GM18907 (cell line): ENCODE measurements around the gene NECAB3.
A peak's percentile ranks its signal among the peaks of the same experiment; 100 is the strongest.
"Not testable (repeated sequence)": the region's sequence is repeated elsewhere in the genome, so short reads cannot be mapped to it uniquely, and the experiment has no call there.

Experiments used
- ATAC-seq: cut with Tn5 transposase; IDR thresholded peaks from one replicate; pipeline ENCODE4 v1.9.1; 2021; ENCODE audit warnings: mild to moderate bottlenecking, moderate library complexity; ENCODE audit not compliant: unreplicated experiment

The NECAB3 gene, protein sequence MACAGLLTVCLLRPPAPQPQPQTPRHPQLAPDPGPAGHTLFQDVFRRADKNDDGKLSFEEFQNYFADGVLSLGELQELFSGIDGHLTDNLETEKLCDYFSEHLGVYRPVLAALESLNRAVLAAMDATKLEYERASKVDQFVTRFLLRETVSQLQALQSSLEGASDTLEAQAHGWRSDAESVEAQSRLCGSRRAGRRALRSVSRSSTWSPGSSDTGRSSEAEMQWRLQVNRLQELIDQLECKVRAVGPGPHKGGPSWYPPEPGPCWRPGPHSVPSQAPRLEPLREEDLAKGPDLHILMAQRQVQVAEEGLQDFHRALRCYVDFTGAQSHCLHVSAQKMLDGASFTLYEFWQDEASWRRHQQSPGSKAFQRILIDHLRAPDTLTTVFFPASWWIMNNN

DNA sequence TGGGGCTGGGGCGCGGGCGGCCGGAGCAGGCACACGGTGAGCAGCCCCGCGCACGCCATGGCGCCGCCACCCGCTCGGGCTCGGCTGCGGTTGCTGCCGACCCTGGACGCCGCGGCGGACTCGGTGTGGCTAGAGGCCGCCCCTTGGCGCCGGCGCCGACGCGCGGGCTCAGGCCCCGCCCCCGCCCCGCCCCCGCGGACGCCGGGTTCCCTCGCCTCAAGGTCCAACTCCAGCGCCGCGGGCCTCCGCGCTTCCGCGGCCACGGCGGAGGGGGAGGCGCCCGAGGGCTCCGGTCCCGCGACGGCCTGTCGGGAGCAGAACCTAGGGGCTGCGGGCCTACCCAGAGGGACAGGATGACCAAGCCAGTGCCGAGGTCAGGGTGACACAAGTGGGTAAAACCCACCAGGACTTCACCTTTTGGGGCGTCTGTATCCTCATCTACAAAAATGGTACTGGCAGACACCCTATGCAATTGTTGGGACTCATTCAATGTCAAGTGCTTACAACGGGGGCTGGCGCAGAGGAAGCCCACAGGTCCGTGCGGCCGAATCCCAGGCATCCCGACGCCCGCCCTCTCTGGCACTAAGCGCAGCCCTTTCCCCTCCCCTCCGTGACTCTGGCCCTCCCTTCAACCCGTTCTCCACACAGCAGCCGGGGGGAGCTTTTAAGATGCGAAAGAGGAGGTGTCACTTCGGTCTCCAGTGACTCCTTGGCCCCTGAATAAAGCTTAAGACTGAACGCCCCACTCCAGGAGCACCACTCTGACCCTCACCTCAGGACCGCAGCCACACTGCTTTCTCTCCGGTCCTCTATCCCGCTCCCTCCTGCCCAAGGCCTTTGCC lies at the start of gene NECAB3:
Gene NECAB3, minus strand, starts transcription at position 135 of the 842 bp plus-strand sequence. Its CDS starts 76 bp downstream, at position 59.
- ATAC-seq, result peak; percentile 42

DNA sequence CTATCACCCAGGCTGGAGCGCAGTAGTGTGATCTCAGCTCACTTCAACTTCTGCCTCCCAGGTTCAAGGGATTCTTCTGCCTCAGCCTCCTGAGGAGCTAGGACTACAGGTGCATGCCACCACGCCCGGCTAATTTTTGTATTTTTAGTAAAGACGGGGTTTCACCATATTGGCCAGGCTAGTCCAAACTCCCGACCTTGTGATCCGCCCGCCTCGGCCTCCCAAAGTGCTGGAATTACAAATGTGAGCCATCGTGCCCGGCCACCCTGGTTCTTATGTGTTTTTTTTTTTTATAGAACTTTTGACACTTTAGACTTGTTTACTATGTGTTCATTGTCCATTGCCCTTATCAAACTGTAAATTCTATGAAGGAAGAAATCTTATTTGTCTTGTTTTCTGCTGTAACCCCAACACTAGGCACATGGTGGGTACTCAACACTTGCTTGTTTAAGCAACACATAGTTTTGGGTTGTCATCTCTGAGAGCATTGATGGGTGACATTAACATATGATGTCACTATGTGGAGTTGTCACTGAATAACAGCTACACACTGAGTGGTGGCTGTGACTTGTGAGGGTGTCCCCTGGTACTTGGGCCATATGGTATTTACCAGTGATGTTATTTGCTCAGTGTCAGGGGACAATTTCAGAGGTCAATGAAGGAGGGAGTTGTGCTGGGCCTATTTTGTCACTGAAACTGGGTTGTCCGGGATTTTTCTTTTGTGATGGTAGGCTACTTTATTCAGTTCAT lies 47.3 kb upstream of the NECAB3 start:
- no peak for ATAC-seq

DNA sequence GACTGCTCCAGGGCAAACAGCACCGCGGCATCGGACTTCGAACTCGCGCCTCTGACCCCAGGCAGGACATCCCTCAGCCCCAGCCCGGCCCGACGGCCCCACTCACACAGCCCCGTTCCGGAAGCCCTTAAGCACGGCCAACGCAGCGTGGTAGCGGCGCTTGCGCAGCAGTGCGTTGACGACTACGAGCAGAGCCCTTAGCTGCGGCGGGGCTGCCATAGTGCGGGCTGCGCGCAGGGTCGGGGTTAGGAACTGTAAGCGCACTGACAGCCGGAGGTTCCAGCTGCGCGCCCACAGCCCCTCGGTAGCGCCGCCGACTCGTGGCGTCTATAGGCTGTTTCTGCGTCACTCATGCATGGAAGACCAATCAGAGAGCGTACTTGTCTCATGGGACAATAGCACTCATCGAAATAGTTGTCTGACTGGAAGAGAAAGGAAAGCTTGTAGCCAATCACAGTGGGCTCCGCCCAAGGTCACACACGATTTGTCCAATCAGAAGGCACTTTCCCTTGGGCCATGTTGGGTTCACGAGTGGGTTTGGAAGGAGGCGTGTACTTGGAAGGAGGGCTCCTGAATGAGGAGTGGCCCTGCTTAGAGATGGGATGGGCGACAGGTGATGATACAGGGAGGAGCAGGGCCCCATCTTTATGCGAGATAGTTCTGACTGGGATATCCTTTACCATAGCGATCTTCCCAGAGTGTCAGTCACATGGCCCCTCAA lies 45.9 kb upstream of the NECAB3 start, which contains the start of gene PXMP4:
Gene PXMP4, minus strand, starts transcription at position 322 of the 721 bp plus-strand sequence. Its CDS starts 103 bp downstream, at position 219.
- ATAC-seq, result peak; percentile 92

DNA sequence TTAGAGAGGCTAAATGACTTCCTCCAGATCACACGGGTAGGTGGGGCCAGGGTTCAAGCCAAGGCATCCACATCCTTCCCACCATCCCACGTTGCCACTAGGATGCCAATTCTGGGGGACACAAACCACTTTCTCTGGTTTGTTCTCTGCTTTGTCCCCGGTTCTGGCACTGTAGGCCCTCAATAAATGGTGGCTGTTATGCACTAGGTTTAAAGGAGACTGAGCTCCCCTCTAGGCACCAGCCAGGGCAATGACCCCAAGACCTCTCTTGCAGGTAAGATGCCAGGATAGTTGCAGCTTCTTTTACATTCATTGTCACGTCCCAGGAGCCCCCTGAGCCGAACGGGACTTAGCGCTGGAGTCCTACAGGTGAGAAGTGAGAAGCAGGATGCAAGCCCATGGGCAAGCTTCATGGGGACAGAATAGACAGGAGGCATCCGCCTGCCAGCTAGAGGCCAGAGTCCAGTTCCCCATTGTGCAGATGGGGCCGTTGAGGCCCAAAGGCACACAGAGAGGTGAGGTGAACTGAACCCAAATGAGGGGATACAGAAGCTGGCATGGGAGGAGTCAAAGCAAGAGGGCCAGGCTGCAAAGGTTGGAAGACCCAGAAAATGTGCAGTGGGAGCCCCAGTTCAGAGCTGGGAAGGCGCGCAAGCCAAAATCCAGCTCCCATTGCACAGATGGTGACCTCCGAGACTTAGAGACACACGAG lies 45.2 kb upstream of the NECAB3 start:
- peak; percentile 5 for ATAC-seq

DNA sequence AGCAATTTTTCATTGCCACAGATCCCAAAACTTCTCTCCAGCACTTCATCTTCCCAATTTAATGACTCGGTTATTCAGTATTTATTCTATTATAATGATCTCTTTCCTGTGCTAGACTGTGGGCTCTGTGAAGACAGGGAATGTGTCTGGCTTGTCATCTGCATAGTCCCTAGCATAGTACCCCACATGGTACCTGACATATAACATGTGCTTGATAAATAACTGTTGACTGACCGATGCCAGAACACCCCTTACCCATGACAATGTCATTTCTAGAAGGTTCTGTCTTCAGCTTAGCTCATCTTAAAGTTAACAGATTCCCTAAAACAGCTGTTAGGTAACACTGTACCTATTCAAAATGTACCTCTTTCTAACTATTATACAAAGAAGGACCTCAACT lies 42.3 kb upstream of the NECAB3 start:
- ATAC-seq, result no peak

DNA sequence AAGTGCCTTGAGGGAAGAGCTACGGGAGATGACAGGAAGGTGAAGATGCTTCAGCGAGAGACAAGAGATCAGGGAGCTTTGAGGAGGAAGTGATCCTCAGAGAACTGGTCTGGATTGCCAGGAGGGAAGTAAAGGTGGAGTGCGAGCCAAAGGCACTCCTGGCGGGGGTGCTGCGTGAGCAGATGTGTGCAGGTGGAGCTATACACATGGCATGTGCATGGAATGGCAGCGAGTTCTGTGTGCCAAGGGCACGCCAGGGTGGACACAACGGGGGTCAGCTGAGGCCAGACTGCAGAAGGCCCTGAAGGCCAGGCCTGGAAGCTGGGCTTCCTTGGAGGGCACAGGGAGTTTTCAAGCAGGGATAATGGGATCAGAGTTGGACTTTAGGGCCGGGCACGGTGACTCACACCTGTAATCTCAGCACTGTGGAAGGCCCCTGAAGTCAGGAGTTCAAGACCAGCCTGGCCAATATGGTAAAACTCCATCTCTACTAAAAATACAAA lies 39.7 kb upstream of the NECAB3 start:
- no peak for ATAC-seq

DNA sequence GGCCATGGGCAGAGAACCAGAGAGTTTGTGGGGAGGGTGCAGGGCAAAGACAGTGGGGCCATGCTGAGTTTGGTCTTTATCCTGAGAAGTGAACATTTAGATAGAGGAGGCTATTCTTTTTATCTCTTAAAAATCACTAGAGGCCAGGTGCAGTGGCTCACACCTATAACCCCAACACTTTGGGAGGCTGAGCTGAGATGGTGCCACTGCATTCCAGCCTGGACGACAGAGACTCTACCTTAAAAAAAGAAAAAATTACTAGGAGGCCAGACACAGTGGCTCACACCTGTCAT lies 37.2 kb upstream of the NECAB3 start:
- ATAC-seq, result no peak

DNA sequence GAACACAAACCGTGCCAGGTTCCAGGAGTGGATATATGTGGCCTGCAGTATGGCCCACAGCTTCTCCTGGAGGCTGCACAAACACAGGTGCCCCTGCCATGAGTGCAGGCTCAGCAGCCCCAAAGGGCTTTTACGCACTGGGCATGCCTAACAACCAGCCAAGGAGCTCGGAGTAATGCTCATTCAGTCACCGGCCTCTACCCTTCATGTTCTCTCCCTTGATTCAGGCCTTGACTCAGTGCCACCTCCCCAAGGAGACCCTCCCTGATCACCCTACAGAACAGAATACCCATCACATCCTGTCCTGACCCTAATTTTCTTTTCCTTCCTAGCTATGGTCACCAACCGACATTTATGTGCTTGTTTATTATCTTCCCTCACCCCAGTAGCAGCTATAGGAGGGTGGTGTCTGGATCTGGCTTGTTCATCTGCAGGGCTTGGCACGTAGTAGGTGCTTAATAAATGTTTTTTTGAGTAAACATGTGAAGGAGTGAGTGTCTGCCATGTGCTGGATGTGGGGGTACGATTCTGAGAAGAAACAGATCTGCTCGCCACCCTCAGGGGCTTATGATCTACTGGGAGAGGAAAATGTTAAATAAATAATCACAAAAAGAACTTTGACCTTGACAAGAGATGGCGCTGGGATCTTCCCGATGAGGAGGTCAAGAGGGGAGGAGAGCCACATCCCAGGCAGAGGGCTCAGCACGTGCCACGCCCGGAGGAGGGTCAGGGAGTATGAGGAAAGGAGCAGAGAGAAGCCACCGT lies 36.6 kb upstream of the NECAB3 start:
- no peak for ATAC-seq

DNA sequence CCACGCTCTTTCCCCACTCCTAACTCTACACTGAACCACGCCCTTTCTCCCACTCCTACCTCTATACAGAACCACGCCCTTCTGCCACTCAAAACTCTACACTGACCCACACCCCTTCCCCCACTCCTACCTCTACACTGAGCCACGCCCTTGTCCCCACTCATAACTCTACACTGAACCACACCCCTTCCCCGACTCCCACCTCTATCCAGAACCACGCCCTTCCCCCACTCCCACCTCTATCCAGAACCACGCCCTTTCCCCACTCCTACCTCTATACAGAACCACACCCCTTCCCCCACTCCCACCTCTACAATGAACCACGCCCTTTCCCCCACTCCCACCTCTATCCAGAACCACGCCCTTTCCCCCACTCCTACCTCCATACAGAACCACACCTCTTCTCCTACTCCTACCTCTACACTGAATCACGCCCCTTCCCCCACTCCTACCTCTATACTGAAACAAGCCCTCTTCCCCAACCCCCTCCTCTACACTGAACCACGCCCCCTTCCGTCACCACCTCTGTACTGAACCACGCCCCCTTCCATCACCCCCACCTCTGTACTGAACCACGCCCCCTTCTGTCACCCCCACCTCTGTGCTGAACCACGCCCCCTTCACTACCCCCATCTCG lies 35.8 kb upstream of the NECAB3 start:
- no peak for ATAC-seq

DNA sequence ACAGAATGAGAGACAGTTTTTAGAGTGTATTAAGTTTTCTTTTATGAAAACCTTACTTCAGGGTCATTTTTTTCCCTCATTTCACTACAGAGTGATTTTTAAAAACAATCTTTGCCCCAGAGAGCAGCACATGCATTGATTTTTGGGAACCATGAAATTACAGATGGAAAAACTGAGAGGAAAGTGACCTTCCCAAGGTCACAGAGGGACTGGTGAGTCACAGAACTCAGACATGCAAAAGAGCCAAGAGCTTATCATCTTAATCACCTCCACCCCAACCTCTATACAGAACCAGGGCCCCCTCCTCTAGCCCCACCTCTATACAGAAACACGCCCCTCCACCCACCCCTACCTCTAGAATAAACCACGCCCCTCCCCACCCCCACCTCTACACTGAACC lies 35.2 kb upstream of the NECAB3 start:
- no peak for ATAC-seq

DNA sequence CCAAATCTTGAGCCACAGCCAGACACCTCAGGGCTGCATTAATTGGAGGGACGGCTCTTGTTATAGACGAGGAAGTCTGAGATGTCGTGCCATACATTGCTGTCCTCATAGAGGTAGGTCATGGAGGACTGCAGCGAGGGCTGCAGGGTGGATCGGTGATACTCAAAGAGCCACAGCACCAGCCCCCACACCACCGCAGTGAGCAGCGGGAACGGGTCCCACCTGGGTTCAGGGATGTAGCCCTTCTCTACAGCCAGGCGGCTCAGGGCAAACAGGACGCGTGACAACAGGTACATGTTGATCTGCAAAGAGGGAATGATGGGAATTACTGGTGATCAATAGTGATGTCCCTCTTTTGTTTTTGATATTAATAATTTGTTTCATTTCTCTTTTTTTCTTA lies 33.4 kb upstream of the NECAB3 start:
- ATAC-seq, result no peak

DNA sequence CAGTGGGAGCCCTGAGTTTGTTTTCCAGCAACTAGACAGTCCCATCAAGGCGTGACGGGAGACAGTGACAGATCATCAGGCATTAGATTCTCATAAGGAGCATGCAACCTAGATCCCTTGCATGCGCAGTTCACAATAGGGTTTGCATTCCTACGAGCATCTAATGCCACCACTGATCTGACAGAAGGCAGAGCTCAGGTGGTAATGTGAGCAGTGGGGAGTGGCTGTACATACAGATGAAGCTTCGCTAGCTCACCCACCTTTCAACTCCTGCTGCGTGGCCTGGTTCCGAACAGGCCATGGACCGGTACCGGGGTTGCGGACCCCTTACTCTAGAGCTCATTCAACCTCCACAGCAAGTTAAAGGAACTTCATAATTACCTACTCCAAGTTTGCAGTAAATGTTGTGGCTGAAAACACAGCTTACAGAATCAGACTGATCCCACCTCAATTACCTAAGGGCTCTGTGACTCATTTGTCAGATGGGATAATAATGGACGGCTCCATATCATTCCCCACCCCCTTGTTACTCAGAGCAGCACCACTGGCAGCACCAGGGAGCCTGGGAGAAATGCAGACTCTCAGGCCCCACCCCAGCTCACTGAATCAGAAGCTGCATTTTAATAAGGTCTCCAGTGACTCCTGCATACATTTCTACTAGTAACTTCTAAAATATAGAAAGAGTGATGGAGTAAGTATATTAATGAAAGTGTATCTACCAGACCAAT lies 30.1 kb upstream of the NECAB3 start:
- no peak for ATAC-seq

DNA sequence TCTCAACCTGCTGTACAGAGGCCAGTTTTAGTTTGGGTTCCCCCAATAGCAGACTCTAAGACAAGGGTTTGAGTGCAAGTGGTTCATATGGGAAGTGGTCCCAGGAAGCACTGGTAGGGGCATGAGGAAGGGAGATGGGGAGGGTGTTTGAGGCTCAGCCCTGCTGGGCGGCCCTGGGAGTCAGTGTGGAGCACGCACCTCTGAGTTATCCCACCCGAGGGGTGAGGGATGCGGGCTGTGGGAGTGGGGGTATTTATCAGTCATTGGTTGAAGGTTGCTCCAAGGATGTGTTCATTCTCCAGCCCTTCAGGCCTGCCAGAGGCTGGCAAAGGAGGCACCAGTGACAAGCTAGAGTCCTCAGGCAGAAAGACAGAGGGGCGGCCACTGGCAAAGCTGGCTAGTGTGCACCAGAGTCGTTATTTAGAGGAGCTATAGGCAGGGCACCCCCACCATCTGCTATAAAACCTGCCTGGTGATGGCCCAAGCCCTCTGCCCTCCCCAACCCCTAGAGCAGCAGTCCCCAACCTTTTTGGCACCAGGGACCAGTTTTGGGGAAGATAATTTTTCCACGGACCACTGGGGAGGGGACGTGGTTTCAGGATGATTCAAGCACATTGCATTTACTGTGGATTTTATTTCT lies 29.4 kb upstream of the NECAB3 start:
- ATAC-seq, result no peak

DNA sequence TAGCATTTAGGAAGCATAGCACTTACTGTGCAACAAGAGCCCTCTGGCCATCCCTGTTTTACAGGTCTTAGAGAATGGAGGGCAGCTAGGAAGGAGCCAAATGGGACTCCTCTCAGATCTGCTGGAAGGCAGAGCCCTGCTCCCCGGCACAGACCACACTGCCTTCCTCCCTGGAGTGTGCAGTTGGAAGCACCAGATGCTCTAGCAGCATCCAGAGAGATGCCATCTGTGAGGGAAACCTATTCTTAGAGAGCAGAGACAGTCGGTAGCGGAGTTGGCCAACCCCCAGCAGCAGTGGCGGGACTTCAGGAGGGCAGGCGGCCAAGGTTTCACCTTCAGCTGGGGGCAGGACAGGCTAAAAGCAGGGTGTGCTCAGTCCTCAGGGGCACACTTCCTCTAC lies 28.6 kb upstream of the NECAB3 start:
- no peak for ATAC-seq

DNA sequence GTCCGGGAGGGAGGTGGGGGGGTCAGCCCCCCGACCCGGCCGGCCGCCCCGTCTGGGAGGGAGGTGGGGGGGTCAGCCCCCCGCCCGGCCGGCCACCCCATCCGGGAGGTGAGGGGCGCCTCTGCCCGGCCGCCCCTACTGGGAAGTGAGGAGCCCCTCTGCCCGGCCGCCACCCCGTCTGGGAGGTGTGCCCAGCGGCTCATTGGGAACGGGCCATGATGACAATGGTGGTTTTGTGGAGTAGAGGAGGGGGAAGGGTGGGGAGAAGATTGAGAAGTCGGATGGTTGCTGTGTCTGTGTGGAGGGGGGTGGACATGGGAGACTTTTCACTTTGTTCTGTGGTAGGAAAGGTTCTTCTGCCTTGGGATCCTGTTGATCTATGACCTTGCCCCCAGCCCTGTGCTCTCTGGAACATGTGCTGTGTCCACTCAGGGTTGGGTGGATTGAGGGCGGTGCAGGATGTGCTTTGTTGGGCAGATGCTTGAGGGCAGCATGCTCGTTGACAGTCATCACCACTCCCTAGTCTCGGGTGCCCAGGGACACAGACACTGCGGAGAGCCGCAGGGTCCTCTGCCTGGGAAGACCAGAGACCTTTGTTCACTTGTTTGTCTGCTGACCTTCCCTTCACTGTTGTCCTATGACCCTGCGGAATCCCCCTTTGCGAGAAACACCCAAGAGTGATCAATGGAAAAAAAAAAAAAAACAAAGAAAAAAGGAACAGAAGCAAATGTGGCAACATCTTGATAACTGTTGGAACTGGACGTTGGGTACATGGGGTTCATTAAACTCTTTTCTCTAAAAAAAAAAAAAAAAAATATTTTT lies 27.6 kb upstream of the NECAB3 start:
- ATAC-seq, result no peak

DNA sequence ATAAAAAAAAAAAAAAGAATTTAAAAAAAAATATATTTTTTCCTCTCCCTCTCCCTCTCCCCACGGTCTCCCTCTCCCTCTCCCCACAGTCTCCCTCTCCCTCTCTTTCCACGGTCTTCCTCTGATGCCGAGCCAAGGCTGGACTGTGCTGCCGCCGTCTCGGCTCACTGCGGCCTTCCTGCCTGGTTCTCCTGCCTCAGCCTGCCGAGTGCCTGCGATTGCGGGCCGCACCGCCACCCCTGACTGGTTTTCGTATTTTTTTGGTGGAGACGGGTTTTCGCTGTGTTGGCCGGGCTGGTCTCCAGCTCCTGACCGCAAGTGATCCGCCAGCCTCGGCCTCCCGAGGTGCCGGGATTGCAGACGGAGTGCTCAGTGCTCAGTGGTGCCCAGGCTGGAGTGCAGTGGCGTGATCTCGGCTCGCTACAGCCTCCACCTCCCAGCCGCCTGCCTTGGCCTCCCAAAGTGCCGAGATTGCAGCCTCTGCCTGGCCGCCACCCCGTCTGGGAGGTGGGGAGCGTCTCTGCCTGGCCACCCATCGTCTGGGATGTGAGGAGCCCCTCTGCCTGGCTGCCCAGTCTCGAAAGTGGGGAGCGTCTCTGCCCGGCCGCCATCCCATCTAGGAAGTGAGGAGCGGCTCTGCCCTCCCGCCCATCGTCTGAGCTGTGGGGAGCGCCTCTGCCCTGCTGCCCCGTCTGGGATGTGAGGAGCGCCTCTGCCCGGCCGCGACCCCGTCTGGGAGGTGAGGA lies 26.6 kb upstream of the NECAB3 start:
- not testable (repeated sequence) for ATAC-seq
